HUES64 (cell line): ENCODE measurements around the gene STX1B.
"Not testable (repeated sequence)": the region's sequence is repeated elsewhere in the genome, so short reads cannot be mapped to it uniquely, and the experiment has no call there.

ENCODE experiments used
- H3K27ac ChIP-seq: 2 replicates; pipeline ENCODE4 v1.7.0; 2013; ENCODE audit warnings: low read depth, low read length, inconsistent platforms
- H3K27me3 ChIP-seq: 2 replicates; pipeline ENCODE4 v1.6.1; 2013; ENCODE audit warnings: mild to moderate bottlenecking, low read length; ENCODE audit not compliant: insufficient read depth
- H3K36me3 ChIP-seq: 2 replicates; pipeline ENCODE4 v1.6.1; 2013; ENCODE audit warnings: mild to moderate bottlenecking, low read length; ENCODE audit not compliant: insufficient read depth
- H3K4me1 ChIP-seq: 2 replicates; pipeline ENCODE4 v1.6.1; 2013; ENCODE audit warnings: mild to moderate bottlenecking, low read length, moderate library complexity; ENCODE audit not compliant: insufficient read depth
- H3K4me3 ChIP-seq: 2 replicates; pipeline ENCODE4 v1.5.1; 2013; ENCODE audit warnings: mild to moderate bottlenecking, low read length, moderate library complexity
- H3K9ac ChIP-seq: 2 replicates; pipeline ENCODE4 v1.6.1; 2013; ENCODE audit warnings: mild to moderate bottlenecking, low read depth, low read length
- H3K9me3 ChIP-seq: 2 replicates; pipeline ENCODE4 v1.6.1; 2013; ENCODE audit warnings: low read depth, low read length; ENCODE audit not compliant: insufficient read depth
- whole genome bisulfite sequencing: fragments of 150-250, 120-280 bp; methylation state at CpG from one replicate; pipeline ENCODE4 v1.1.7; 2013; ENCODE audit warnings: missing lambda C conversion rate; 5-methylcytosine and 5-hydroxymethylcytosine counted together

STX1B gene

DNA sequence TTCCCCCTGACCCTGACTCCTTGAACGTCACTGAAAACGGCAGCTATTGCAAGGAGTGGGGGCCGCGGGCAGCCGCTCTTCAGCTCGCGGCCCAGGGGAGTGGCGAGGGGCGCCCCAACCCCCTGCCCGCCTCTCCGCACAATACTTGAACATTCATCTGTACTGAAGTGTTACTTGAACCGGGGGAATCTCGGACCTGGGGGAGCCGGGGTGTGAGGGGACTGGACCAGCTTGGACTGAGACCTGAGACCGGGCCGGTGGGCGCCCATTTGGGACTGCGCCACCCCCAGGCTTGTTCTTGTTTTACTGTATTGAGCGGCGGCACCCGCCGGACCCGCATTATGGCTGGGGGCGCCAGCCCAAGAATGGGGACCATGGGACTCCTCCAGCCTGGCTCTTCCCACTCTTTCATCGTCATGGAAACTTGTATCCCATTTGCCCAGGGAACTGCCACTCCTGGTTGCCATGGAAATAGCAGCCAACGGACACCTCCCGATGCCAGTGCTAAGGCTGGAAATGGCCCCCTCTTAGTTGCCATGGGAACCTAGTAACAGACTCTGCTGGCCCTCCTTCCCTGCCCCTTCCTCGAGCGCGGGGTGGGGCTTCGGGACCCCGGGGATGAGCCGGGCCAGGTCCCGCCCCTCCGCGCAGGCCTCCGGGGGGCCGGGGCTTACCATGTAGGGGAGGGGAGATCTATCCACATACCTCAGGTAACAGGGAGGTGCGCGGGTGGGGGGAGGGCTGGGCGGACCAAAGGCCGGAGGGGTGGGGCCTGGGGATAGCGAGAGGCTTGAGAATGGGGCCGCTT lies 62.4 kb downstream of the STX1B start:
- Histone ChIP-seq H3K9me3 (no peaks in the 10 kb centered on the region), H3K4me3 (peak overlapping the region; percentile 80), H3K27ac (peak overlapping the region; percentile 96), H3K27me3 (no peaks in the 10 kb centered on the region), H3K9ac (peak overlapping the region; percentile 91), H3K4me1 (peaks cover 20% of the 10 kb centered on the region), H3K36me3 (peaks cover 25% of the 10 kb centered on the region)
- WGBS: 2% methylated on average over 36 of the region's 44 CpGs

DNA sequence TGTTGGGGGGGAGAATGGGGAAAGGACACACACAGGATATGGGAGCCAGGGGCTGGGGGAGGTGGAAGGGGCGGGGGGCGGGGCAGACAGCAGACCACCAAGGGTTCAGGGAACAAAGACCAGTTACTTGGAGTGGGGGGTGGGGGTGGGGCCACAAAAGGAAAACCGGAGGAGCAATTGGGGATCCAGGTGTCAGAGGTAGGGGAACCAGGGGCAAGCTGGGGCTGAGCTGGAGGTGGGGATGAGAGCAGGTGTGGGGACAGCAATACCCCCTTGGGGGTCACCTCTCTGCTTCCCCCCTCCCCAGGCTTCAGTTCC lies 62.9 kb downstream of the STX1B start:
- no peaks in the 10 kb centered on the region for H3K27me3 ChIP-seq
- WGBS: 10% methylated on average over 3 of the region's 3 CpGs
- no peaks in the 10 kb centered on the region for H3K9me3 ChIP-seq
- H3K36me3 ChIP-seq: peaks cover 30% of the 10 kb centered on the region
- H3K4me3 ChIP-seq: peak overlapping the region; percentile 56
- H3K9ac ChIP-seq: peak overlapping the region; percentile 66
- H3K4me1 ChIP-seq: peaks cover 20% of the 10 kb centered on the region
- H3K27ac ChIP-seq: peak overlapping the region; percentile 88

DNA sequence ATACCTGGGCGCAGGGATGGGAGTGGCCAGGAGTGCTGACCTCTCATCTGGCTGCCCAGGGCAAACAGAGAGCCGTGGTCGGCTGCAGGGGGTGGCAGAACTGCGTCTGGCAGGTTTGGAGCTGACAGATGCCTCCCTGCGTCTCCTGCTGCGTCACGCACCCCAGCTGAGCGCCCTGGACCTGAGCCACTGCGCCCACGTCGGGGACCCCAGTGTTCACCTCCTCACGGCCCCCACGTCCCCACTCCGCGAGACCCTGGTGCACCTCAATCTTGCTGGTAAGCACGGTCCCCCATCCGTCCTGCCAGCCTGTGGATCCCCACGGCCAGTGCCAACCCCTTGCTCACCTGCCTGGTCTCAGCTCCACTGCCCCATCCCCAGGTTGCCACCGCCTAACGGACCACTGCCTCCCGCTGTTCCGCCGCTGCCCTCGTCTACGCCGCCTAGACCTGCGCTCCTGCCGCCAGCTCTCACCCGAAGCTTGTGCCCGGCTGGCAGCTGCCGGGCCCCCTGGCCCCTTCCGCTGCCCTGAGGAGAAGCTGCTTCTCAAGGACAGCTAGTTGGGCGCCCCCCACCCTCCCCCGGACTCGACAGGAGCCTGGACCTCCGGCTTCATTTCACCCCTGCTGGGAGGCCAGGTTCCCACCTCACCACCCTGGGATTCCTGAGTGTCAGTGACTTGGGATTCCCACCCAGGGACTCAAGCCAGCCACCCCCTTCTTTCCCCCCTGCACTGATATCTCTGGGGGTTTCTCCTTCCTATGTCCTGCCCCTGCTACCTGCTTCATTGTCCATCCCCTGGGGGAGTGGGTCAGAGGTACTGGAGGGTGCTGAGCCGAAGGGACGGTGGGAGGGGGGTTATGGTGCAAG lies 63.5 kb downstream of the STX1B start:
- no peaks in the 10 kb centered on the region for H3K27me3 ChIP-seq
- H3K27ac ChIP-seq: peak overlapping the region; percentile 88
- peak overlapping the region; percentile 40; the same call in 1 of the 2 replicates for H3K9ac ChIP-seq
- 78% methylated on average over 37 of the region's 38 CpGs for WGBS
- H3K9me3 ChIP-seq: no peaks in the 10 kb centered on the region
- H3K4me3 ChIP-seq: no peak overlapping the region
- peaks cover 35% of the 10 kb centered on the region for H3K36me3 ChIP-seq
- H3K4me1 ChIP-seq: peaks cover 20% of the 10 kb centered on the region

DNA sequence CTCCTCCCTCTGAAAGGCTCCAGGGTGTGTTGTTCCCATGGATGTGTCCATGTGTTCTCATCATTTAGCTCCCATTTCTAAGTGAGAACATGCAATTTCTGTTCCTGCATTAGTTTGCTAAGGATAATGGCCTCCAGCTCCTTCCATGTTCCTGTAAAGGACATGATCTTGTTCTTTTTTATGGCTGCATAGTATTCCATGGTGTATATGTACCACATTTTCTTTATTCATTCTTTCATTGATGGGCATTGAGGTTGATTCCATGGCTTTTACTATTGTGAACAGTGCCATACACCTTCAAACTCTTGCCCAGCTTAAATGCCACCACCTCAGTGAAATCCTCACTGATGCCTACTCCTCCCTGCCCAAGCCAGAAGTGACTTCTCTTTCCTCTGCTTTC lies 66.1 kb downstream of the STX1B start:
- no peak overlapping the region for H3K4me3 ChIP-seq
- H3K9me3 ChIP-seq: no peaks in the 10 kb centered on the region
- no peaks in the 10 kb centered on the region for H3K27me3 ChIP-seq
- H3K36me3 ChIP-seq: peaks cover 44% of the 10 kb centered on the region
- no peak overlapping the region for H3K27ac ChIP-seq
- peaks cover 7% of the 10 kb centered on the region; the same call in 1 of the 2 replicates for H3K4me1 ChIP-seq
- no peak overlapping the region for H3K9ac ChIP-seq

DNA sequence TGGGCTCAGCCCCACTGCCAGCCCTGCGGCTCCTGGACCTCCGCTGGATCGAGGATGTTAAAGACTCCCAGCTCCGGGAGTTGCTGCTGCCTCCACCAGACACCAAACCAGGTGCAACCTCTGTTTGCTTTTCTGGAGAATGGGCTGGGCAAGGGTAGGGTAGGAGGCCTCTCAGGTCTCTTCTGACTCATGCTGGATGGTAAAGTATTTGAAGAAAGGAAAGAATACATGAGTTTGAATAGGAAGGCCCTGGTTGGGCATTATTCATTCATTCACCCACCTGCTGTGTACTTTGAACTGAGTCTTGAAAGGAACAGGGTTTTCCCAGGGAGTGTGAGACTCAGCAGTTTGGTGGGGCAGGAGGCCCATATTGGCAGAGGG lies 68.0 kb downstream of the STX1B start:
- Histone ChIP-seq H3K9me3 (no peaks in the 10 kb centered on the region), H3K4me3 (no peak overlapping the region), H3K4me1 (peaks cover 7% of the 10 kb centered on the region; the same call in 1 of the 2 replicates), H3K27ac (peak overlapping the region; percentile 68; the same call in 1 of the 2 replicates), H3K9ac (no peak overlapping the region), H3K27me3 (no peaks in the 10 kb centered on the region), H3K36me3 (peaks cover 52% of the 10 kb centered on the region)
- 71% methylated on average over 4 of the region's 4 CpGs for WGBS

DNA sequence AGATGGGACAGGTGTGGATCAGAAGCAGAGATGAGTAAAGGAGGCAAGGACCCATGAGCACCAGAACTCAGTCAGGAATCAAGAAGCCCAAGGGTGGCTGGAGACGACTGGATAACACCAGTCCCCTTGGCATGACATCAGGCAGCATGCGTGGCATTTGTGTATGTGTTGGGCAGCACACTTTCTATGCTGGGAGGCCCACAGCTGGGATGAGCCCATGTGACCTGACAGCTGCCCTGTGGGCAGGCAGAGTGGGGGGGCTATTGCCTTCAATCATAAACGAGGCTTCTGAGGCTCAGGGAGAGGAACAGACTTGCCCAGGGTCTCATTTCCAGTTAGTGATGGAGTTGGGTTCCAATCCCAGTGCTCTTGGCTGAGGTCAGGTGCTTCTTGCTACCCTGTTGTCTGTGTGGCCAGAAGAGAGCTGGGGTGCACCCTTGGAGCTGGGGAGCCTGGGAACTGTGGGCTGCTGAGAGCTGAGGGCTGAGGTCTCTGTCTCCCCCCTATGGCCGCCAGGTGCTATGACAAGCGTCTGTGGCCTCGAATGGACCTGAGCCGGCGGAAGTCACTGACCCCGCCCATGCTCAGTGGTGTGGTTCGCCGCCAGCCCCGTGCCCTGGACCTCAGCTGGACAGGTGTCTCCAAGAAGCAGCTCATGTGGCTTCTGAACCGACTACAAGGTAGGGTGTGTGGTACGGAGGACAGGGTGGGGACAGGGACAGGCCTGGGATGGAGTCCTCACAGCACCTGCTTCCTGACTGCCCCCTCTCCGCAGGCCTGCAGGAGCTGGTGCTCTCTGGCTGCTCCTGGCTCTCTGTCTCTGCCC lies 68.6 kb downstream of the STX1B start:
- H3K4me1 ChIP-seq: 0 out of 2 replicates have a peak, but pooled peaks cover 2% of the 10 kb centered on the region
- WGBS: 28% methylated on average over 15 of the region's 15 CpGs
- H3K36me3 ChIP-seq: peaks cover 56% of the 10 kb centered on the region
- peak overlapping the region; percentile 68; the same call in 1 of the 2 replicates for H3K27ac ChIP-seq
- H3K9me3 ChIP-seq: no peaks in the 10 kb centered on the region
- no peak overlapping the region for H3K9ac ChIP-seq
- no peaks in the 10 kb centered on the region for H3K27me3 ChIP-seq
- H3K4me3 ChIP-seq: no peak overlapping the region

DNA sequence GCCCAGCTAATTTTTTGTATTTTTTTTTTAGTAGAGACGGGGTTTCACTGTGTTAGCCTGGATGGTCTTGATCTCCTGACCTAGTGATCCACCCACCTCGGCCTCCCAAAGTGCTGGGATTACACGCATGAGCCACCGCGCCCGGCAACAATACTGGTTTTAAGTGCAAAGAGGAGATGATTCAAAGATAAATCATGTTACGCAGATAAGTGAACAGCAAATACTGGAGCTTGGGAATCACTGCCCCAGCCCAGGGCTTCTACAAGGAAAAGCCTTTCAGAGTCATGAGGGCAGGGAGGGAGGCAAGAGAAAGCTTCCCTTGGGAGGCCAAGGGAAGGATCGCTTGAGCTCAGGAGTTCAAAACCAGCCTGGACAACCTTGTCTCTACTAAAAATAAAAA lies 70.9 kb downstream of the STX1B start:
- H3K9me3 ChIP-seq, H3K4me3 ChIP-seq, H3K4me1 ChIP-seq, H3K27me3 ChIP-seq, H3K9ac ChIP-seq, H3K27ac ChIP-seq: not testable (repeated sequence)
- 95% methylated on average over 8 of the region's 8 CpGs for WGBS
- H3K36me3 ChIP-seq: peaks cover 55% of the 10 kb centered on the region
